ENCODE measurements around the gene SIX3.

GRCh38 chr2:44936715-44937687 is 4.5 kb upstream of the SIX3 start:
- TF ChIP-seq CTCF (IDR thresholded peaks at IDR 0.05; ENCODE audit: extremely low read depth in 1 of 2, insufficient read depth in 1 of 2, low read depth in 1 of 2, low read length in 2 of 2) (no peak), MYC (IDR thresholded peaks at IDR 0.05; ENCODE audit: low read depth, low read length) (no peak), POLR2AphosphoS5 (IDR thresholded peaks at IDR 0.05; ENCODE audit: insufficient read depth, low read depth, low read length) (no peak), POLR2A (IDR thresholded peaks at IDR 0.05; ENCODE audit: low read depth, low read length) (no peak), MAX (IDR thresholded peaks at IDR 0.05; ENCODE audit: insufficient read depth, insufficient read length) (no peak), EZH2 (IDR thresholded peaks at IDR 0.05; ENCODE audit: borderline replicate concordance, low read depth, low read length, severe bottlenecking) (peak; percentile 93), FOS (IDR thresholded peaks at IDR 0.05; ENCODE audit: borderline replicate concordance, insufficient read depth, low read length) (no peak), JUN (IDR thresholded peaks at IDR 0.05; ENCODE audit: borderline replicate concordance, insufficient read depth, insufficient read length, low read depth) (no peak), GATA2 (IDR thresholded peaks at IDR 0.05; ENCODE audit: insufficient read depth, insufficient read length, low read depth, low read length) (no peak)
